HG03521 (cell line): ENCODE measurements around the gene TAMM41.
"Not testable (repeated sequence)": the region's sequence is repeated elsewhere in the genome, so short reads cannot be mapped to it uniquely, and the experiment has no call there.

ENCODE experiments used
- ATAC-seq: cut with Tn5 transposase; IDR thresholded peaks from one replicate; pipeline ENCODE4 v1.9.1; 2021; ENCODE audit warnings: mild to moderate bottlenecking, moderate library complexity; ENCODE audit not compliant: unreplicated experiment

The TAMM41 gene

GRCh38 chr3:11815111-11815510, 31.6 kb downstream of the TAMM41 start:
- no peak for ATAC-seq

GRCh38 chr3:11814663-11815062, 32.0 kb downstream of the TAMM41 start:
- no peak for ATAC-seq

DNA sequence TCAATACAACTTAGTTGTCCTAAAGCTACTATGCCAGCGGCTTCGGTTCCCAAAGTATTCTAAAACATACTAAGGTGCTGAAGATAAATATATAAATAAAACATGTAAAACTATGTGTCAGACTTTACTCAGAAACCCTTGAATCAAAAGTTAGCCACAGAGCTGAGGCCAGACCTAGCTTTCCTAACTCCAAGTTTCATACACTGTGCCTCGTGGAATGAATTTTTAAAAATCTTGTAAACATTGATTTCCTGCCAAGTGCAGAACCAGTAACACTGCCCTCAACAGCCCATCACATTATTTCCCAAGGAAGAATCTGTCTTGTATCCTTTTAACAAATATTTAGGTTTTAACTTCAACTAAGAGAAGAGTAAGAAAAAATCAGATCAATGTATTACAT, 36.4 kb downstream of the TAMM41 start:
- no peak for ATAC-seq

DNA sequence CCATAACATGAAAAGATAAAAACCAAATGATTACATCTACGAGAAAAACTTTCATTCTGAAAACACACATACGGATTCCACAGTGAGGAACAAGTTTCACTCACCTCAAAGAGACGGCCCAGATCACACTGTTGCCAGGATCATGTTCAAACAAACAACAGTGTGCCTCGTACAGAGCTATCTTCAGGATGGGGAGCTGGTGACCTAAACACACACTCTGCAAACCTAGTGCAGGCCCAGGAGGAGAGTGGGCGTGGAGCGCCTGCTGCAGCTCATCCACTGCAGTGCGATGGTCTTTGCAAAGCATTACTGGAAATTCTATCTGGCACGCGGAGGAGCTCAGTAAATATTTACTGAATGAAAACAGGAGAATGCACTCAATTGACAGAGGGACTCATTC, 38.5 kb downstream of the TAMM41 start:
- ATAC-seq, result no peak

- ATAC-seq, result no peak
These were observed 39.0 kb downstream of the TAMM41 start for GRCh38 chr3:11807686-11808085.

GRCh38 chr3:11805716-11806115, 41.0 kb downstream of the TAMM41 start:
- no peak for ATAC-seq

DNA sequence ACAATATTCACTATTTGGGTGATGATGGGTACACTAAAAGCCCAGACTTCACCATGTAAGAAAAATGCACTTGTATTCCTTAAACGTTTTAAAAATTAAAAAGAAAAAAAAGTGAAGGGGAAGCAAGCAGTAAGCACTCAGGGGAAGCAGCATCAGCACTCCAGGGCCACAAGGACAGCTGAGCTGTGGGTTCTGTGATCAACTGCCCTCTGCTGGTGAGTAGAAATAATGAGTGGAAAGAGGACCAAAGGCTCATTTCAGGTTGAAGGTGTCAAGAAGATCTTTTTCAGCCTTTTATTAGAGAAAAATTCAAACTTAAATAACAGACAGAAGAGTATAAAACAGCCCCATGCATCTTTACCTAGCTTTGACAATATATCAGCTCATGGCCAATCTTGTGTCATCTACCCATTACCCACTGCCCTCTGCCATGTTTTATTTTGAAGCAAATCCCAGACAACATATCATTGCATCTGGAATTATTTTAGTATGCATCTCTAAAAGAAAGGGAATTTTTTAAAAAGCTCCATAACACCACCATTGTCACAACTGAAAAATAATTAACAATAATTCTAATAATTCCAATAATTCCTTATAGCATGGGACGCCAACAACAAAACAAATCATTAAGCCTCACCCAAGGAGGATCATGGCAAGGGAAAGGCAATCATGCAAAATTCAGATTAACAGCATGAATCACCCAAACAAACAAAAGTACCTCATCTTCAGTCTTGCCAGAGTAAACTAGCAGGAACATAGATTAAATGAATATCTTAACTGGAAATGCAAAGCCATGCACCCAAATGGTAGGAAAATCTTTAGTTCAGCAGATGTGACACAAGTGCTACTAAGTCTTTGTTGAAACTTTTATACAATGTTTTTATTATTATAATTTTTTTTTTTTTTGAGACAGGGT, 42.5 kb downstream of the TAMM41 start:
- ATAC-seq, result peak; percentile 75

GRCh38 chr3:11799791-11800190, 46.9 kb downstream of the TAMM41 start:
- ATAC-seq, result no peak

DNA sequence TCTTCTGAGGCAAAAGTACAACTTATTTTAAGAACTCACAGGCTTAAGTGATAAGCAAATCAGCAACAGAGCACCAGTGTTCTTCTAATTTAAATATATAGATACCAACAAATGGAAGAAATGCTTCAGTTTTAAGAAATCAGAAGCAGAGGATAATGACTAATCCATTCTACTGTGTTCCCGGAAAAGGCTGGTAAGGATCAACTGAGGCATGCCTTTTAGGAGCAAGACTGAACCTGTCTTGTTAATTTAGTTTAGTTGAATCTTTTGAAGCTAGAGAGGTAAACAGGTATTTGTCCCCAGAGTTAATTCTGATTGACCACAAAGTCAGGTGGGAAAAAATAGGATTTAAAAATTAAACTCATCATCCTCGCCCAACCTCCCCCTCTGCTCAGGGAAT, 51.8 kb downstream of the TAMM41 start:
- ATAC-seq, result no peak

DNA sequence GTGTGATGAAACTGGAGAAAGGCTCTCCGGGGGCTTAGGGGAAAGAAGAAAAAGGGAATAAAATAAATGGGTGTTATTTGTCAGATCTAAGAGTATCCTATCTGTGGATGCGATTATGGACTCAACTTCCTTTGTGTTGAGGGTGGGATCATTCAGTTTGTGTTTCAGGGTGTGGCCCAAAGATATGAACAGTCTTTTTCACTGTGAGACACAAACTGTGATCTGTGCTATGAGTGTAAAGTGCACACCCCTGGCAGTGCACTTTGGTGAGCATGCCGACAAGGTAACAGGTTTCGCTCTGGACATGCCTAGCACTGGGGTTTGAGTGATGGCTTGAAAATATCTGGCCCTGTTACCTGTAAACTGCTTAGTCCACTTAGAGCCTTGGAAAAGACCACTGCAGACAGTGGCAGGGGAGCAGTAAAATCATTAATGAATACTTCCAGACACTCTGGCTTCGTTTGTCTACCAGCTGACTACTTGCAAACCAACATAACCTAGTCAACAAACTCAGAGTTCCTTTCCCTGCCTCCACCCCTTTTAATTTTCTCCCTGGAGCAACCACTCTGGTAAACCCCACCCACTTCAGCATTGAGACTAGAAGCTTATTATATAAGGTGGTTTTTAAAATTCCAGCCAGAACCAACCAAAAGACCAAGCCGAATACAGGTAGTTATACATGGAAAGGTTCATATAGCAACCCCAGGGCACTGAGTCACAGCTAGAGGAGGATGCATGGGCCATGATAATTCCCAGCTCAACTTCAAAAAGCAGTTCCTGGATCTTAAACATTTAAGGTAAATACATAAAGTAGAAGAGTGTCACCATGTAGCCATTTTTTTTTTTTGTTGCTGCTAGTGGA, 55.1 kb downstream of the TAMM41 start:
- no peak for ATAC-seq

DNA sequence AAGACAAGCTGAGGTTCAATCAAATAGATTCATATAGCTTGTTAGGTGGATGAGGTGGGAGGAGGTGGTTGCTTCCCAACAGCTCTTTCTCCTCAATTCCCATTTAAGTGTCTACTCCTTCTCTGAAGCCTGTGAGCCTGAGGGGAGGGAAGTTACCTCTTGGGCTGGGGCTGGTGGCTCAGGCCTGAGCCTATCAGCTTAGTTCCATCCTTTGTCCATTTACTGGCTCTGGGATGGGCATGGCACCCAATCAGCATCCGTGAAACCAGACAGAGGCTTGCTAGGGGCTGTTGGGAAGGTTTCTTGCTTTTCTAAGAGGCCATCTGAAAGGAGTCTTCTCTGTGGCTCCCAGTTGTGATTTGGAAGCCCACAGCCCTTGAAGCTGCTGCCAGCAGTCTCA, 57.3 kb downstream of the TAMM41 start:
- no peak for ATAC-seq

DNA sequence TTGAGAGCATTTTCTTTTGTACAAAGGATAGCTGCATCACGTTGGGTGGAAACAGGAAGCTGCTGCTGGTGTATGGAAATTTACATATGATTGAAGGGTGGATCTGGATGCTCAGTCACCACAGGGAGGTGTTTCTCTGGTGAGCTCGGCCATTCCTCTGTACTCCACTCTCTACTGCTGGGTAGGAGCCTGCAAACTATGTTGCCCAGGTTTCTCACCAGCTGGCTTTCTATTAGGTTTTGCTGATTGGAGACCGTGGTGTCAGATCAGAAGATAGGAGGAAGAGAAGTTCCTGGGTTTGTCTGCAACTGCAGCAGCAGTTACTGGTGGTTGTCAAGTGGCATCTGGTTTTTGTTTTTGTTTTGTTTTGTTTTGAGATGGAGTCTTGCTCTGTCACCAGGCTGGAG, 61.7 kb downstream of the TAMM41 start:
- ATAC-seq, result no peak

DNA sequence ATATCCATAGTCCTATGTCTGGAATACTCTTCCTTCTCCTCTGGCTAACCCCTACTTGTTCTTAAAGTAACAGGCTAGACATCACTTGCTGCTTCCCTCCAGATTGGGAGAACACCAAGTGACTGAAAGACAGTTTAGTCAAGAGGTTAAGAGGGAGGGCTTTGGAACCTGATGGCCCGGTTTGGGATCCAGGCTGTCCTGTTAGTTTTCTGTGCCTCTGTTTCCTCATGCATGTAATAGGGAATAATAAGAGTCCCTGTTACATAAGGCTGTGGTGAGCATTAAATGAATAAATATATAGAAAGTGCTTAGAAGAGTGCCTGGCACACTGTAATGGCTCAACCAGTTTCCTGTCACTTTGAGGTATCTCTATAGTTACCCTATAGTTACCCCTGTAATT, 66.3 kb downstream of the TAMM41 start:
- ATAC-seq, result no peak

- ATAC-seq, result no peak
These were observed 67.1 kb downstream of the TAMM41 start for GRCh38 chr3:11779626-11780025.

- ATAC-seq, result no peak
These were observed 68.4 kb downstream of the TAMM41 start for GRCh38 chr3:11778248-11778647.

- ATAC-seq, result no peak
These were observed 70.3 kb downstream of the TAMM41 start for GRCh38 chr3:11776346-11776745.

- no peak for ATAC-seq
These were observed 71.2 kb downstream of the TAMM41 start for GRCh38 chr3:11775493-11775892.

DNA sequence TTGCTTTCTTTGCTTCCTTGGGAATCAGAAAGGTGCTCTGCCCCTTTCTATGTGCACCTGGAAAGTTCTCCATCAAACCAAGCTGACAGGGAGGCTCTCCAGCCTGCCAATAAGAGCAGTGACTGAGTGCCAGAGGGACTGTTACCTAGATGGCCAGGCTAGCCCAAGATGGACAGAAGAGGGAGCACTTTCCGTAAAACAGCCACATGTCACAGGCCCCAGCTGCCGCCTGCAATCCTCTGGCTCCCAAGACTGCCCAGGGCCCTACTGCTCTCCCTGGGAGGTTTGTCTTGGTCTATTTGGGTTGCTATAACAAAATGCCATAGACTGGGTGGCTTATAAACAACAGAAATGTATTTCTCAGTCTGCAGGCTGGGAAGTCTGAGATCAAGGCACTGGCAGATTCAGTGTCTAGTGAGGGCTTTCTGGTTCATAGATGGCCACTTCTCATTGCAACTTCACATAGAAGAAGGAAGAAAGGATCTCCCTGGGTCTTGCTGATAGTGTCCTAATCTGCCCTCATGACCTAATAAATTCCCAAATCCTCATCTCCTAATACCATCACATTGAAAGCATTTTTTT, 72.3 kb downstream of the TAMM41 start:
- no peak for ATAC-seq

DNA sequence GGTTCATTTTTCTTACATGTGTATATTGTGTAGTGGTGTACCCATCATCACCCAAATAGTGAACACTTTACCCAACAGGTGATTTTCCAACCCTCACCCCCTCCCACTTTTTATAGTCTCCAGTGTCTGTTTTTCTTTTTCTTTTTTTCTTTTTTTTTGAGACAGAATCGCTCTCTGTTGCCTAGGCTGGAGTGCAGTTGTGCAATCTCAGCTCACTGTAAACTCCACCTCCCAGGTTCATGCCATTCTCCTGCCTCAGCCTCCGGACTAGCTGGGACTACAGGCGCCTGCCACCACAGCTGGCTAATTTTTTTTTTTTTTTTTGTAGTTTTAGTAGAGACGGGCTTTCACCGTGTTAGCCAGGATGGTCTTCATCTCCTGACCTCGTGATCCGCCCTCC, 74.8 kb downstream of the TAMM41 start:
- ATAC-seq, result not testable (repeated sequence)

GRCh38 chr3:11770477-11771391, 76.0 kb downstream of the TAMM41 start:
- peak; percentile 99 for ATAC-seq
